Left lung (tissue), 10 donors: ENCODE measurements around the gene CNOT4. TPM values are rescaled to one million over a fixed set of nuclear protein-coding genes. Genes with fewer than 3 reads are reported as not detected.

ENCODE experiments used
- ATAC-seq: fragments of 200-7000 bp; cut with Tn5 transposase; one replicate; pipeline ENCODE4 v1.9.1; 2020; ENCODE audit warnings: moderate library complexity
- DNase-seq, 4 donors: peaks; one replicate each; pipeline ENCODE4 v3.0.0-alpha.2; 2013 to 2020
- H3K27ac ChIP-seq, 2 donors: fragments of 200-600 bp; sonication (generic) in 1 of 2; one replicate each; pipeline versions ENCODE4 v1.5.0 to v1.8.0; 2020 to 2021
- H3K27me3 ChIP-seq, 2 donors: fragments of 200-600 bp; sonication (generic) in 1 of 2; one replicate each; pipeline versions ENCODE4 v1.5.0 to v1.8.0; 2020 to 2021
- H3K36me3 ChIP-seq, 2 donors: fragments of 200-600 bp; sonication (generic) in 1 of 2; one replicate each; pipeline versions ENCODE4 v1.5.0 to v1.8.0; 2020 to 2021
- H3K4me1 ChIP-seq, 2 donors: fragments of 200-600 bp; one replicate each; pipeline ENCODE4 v1.8.0; 2021
- H3K4me3 ChIP-seq, 2 donors: fragments of 200-600 bp; sonication (generic) in 1 of 2; one replicate each; pipeline versions ENCODE4 v1.5.0 to v1.8.0; 2020 to 2021; ENCODE audit warnings: mild to moderate bottlenecking in 1 of 2
- H3K9me3 ChIP-seq, 2 donors: fragments of 200-600 bp; sonication (generic) in 1 of 2; one replicate each; pipeline versions ENCODE4 v1.5.0 to v1.8.0; 2020 to 2021
- CTCF ChIP-seq, 2 donors: fragments of 200-600 bp; sonication (generic) in 1 of 2; IDR thresholded peaks; one replicate each; pipeline versions ENCODE4 v1.5.0 to v1.8.0; 2021; ENCODE audit warnings: antibody characterized with exemption in 2 of 2
- intact Hi-C, 2 donors: fragments of 100-400 bp; cut with DNase I; formaldehyde crosslinking; loops; one replicate each; pipeline versions ENCODE4 v1.11.2 to v1.14.2; 2022
- polyA plus RNA-seq, 6 donors: library from polyadenylated mRNA; unstranded; fragments of 120-200 nt; gene quantifications; one replicate each; pipeline ENCODE4 v1.2.1, GENCODE V29; 2013; ENCODE audit not compliant: insufficient read length in 6 of 6
- total RNA-seq, 2 donors: library from RNA; stranded (reverse); fragmentation: NEBNext Ultra II Directional; extraction: Animal tissue kit (Norgen Biotek cat#: 25700); gene quantifications; one replicate each; pipeline ENCODE4 v1.2.1, GENCODE V29; 2021
- donor health status: DM: no; HTN: yes; CAD: no.
- donor health status: DM: no; HTN: no; CAD: no.

CNOT4 gene
- total and polyA plus RNA-seq, 8 donors: 21.6 to 35.4 (median 33.6) TPM

GRCh38 chr7:135539629-135540028 lies 29.7 kb upstream of the CNOT4 start:
- Histone ChIP-seq H3K27me3 (no peaks in the 10 kb centered on the region), H3K9me3 (no peaks in the 10 kb centered on the region), H3K27ac (no peak overlapping the region), H3K36me3 (no peaks in the 10 kb centered on the region), H3K4me3 (no peak overlapping the region), H3K4me1 (peaks cover 0 to 4% of the 10 kb centered on the region in 2 donors)
- no peak for TF ChIP-seq CTCF (IDR thresholded peaks at IDR 0.05)
- no peak for ATAC-seq
- intact Hi-C loops: no loop called here
- no peak for DNase-seq

GRCh38 chr7:135538376-135538775 lies 28.5 kb upstream of the CNOT4 start:
- Histone ChIP-seq H3K4me3 (no peak overlapping the region), H3K4me1 (peaks cover 0 to 4% of the 10 kb centered on the region in 2 donors), H3K27me3 (no peaks in the 10 kb centered on the region), H3K27ac (no peak overlapping the region), H3K36me3 (no peaks in the 10 kb centered on the region), H3K9me3 (no peaks in the 10 kb centered on the region)
- DNase-seq (peak in 2 of 4 donors; percentile 45 to 48), ATAC-seq (no peak)
- intact Hi-C loops: no loop called here
- no peak for TF ChIP-seq CTCF (IDR thresholded peaks at IDR 0.05)

GRCh38 chr7:135537905-135538304 lies 28.0 kb upstream of the CNOT4 start:
- H3K9me3 ChIP-seq: no peaks in the 10 kb centered on the region
- no peak for ATAC-seq
- no peak for TF ChIP-seq CTCF (IDR thresholded peaks at IDR 0.05)
- H3K4me1 ChIP-seq: peaks cover 0 to 4% of the 10 kb centered on the region in 2 donors
- no peak overlapping the region for H3K4me3 ChIP-seq
- intact Hi-C loops: no loop called here
- no peak overlapping the region for H3K27ac ChIP-seq
- no peaks in the 10 kb centered on the region for H3K27me3 ChIP-seq
- no peaks in the 10 kb centered on the region for H3K36me3 ChIP-seq
- no peak for DNase-seq

- Histone ChIP-seq H3K27ac (no peak overlapping the region), H3K4me1 (peaks cover 0 to 4% of the 10 kb centered on the region in 2 donors), H3K36me3 (no peaks in the 10 kb centered on the region), H3K4me3 (no peak overlapping the region), H3K27me3 (no peaks in the 10 kb centered on the region), H3K9me3 (no peaks in the 10 kb centered on the region)
- no peak for ATAC-seq
- TF ChIP-seq CTCF (IDR thresholded peaks at IDR 0.05): no peak
- no peak for DNase-seq
- intact Hi-C loops: no loop called here
Measured at GRCh38 chr7:135537453-135537852, 27.6 kb upstream of the CNOT4 start.

GRCh38 chr7:135536150-135536549 lies 26.2 kb upstream of the CNOT4 start:
- Histone ChIP-seq H3K9me3 (no peaks in the 10 kb centered on the region), H3K27ac (no peak overlapping the region), H3K4me1 (peaks cover 0 to 4% of the 10 kb centered on the region in 2 donors), H3K36me3 (no peaks in the 10 kb centered on the region), H3K4me3 (no peak overlapping the region), H3K27me3 (no peaks in the 10 kb centered on the region)
- no peak for TF ChIP-seq CTCF (IDR thresholded peaks at IDR 0.05)
- intact Hi-C loops: no loop called here
- DNase-seq (no peak), ATAC-seq (peak; percentile 18)
